HUES48 (cell line): Measurements from ENCODE around the gene SLC29A1.

ENCODE experiments used
- H3K27ac ChIP-seq: one replicate; pipeline ENCODE4 v1.7.0; 2013; ENCODE audit warnings: low read depth, low read length, inconsistent platforms
- H3K27me3 ChIP-seq: 2 replicates; pipeline ENCODE4 v1.6.1; 2013; ENCODE audit warnings: mild to moderate bottlenecking, low read length; ENCODE audit not compliant: control insufficient read depth, insufficient read depth
- H3K36me3 ChIP-seq: 2 replicates; pipeline ENCODE4 v1.6.1; 2013; ENCODE audit warnings: low read length; ENCODE audit not compliant: control insufficient read depth, insufficient read depth
- H3K4me1 ChIP-seq: 2 replicates; pipeline ENCODE4 v1.6.1; 2013; ENCODE audit warnings: mild to moderate bottlenecking, low read length; ENCODE audit not compliant: control insufficient read depth, insufficient read depth
- H3K4me3 ChIP-seq: 2 replicates; pipeline ENCODE4 v1.5.1; 2013; ENCODE audit warnings: mild to moderate bottlenecking, low read depth, low read length
- H3K9ac ChIP-seq: 2 replicates; pipeline ENCODE4 v1.6.1; 2013; ENCODE audit warnings: mild to moderate bottlenecking, low read depth, low read length, moderate library complexity
- H3K9me3 ChIP-seq: 2 replicates; pipeline ENCODE4 v1.6.1; 2013; ENCODE audit warnings: low read length; ENCODE audit not compliant: control insufficient read depth, insufficient read depth

Gene SLC29A1

GRCh38 chr6:44265722-44266233 lies 42.4 kb downstream of the SLC29A1 start:
- H3K9ac ChIP-seq = no peak overlapping the region
- H3K27ac ChIP-seq = no peak overlapping the region
- H3K27me3 ChIP-seq = peaks cover 22% of the 10 kb centered on the region
- peaks cover 26% of the 10 kb centered on the region for H3K4me1 ChIP-seq
- no peak overlapping the region; the same call in 1 of the 2 replicates for H3K4me3 ChIP-seq
- no peaks in the 10 kb centered on the region for H3K36me3 ChIP-seq
- H3K9me3 ChIP-seq = no peaks in the 10 kb centered on the region

GRCh38 chr6:44266347-44266746 lies 43.0 kb downstream of the SLC29A1 start:
- Histone ChIP-seq H3K27ac (no peak overlapping the region), H3K4me3 (no peak overlapping the region), H3K9ac (no peak overlapping the region), H3K36me3 (no peaks in the 10 kb centered on the region), H3K4me1 (peaks cover 29% of the 10 kb centered on the region), H3K9me3 (no peaks in the 10 kb centered on the region), H3K27me3 (peaks cover 22% of the 10 kb centered on the region)

- H3K27me3 ChIP-seq = peaks cover 22% of the 10 kb centered on the region
- no peaks in the 10 kb centered on the region for H3K36me3 ChIP-seq
- no peak overlapping the region for H3K27ac ChIP-seq
- H3K4me3 ChIP-seq = no peak overlapping the region
- H3K9me3 ChIP-seq = no peaks in the 10 kb centered on the region
- peaks cover 36% of the 10 kb centered on the region for H3K4me1 ChIP-seq
- no peak overlapping the region for H3K9ac ChIP-seq
These were observed 43.9 kb downstream of the SLC29A1 start for GRCh38 chr6:44267252-44267651.

- Histone ChIP-seq H3K4me3 (no peak overlapping the region), H3K9ac (no peak overlapping the region), H3K4me1 (peaks cover 35% of the 10 kb centered on the region), H3K9me3 (no peaks in the 10 kb centered on the region), H3K27ac (no peak overlapping the region), H3K27me3 (peaks cover 22% of the 10 kb centered on the region), H3K36me3 (no peaks in the 10 kb centered on the region)
These were observed 44.8 kb downstream of the SLC29A1 start for GRCh38 chr6:44268095-44268628.

- Histone ChIP-seq H3K27ac (no peak overlapping the region), H3K9ac (no peak overlapping the region), H3K4me1 (peaks cover 23% of the 10 kb centered on the region), H3K9me3 (no peaks in the 10 kb centered on the region), H3K36me3 (no peaks in the 10 kb centered on the region), H3K27me3 (peaks cover 27% of the 10 kb centered on the region), H3K4me3 (no peak overlapping the region)
These were observed 46.0 kb downstream of the SLC29A1 start for GRCh38 chr6:44269178-44269920.

- no peaks in the 10 kb centered on the region for H3K36me3 ChIP-seq
- H3K27me3 ChIP-seq = peaks cover 28% of the 10 kb centered on the region
- H3K9ac ChIP-seq = no peak within 1 kb of the TSS
- no peak within 1 kb of the TSS for H3K27ac ChIP-seq
- H3K4me3 ChIP-seq = peak within 1 kb of the TSS; percentile 52
- no peaks in the 10 kb centered on the region for H3K9me3 ChIP-seq
- peaks cover 20% of the 10 kb centered on the region for H3K4me1 ChIP-seq
These were observed 46.6 kb downstream of the SLC29A1 start, which contains the start of gene TMEM151B for GRCh38 chr6:44269921-44270525. TMEM151B (plus strand) TSS chr6:44270450; CDS start chr6:44270743, 293 bp downstream.

GRCh38 chr6:44270526-44271405 lies 47.4 kb downstream of the SLC29A1 start:
- Histone ChIP-seq H3K9me3 (no peaks in the 10 kb centered on the region), H3K4me1 (peaks cover 24% of the 10 kb centered on the region), H3K27me3 (peaks cover 36% of the 10 kb centered on the region), H3K4me3 (peak overlapping the region; percentile 52), H3K27ac (no peak overlapping the region), H3K9ac (no peak overlapping the region), H3K36me3 (no peaks in the 10 kb centered on the region)

GRCh38 chr6:44271406-44271723 lies 48.0 kb downstream of the SLC29A1 start:
- Histone ChIP-seq H3K27ac (no peak overlapping the region), H3K36me3 (no peaks in the 10 kb centered on the region), H3K4me1 (peaks cover 25% of the 10 kb centered on the region), H3K9me3 (no peaks in the 10 kb centered on the region), H3K27me3 (peaks cover 42% of the 10 kb centered on the region), H3K9ac (no peak overlapping the region), H3K4me3 (peak overlapping the region; percentile 52)

- H3K4me3 ChIP-seq = no peak overlapping the region
- peaks cover 47% of the 10 kb centered on the region for H3K27me3 ChIP-seq
- no peaks in the 10 kb centered on the region for H3K9me3 ChIP-seq
- peaks cover 25% of the 10 kb centered on the region for H3K4me1 ChIP-seq
- no peak overlapping the region for H3K9ac ChIP-seq
- H3K27ac ChIP-seq = no peak overlapping the region
- H3K36me3 ChIP-seq = no peaks in the 10 kb centered on the region
These were observed 48.5 kb downstream of the SLC29A1 start for GRCh38 chr6:44271914-44272313.

GRCh38 chr6:44272529-44272928 lies 49.1 kb downstream of the SLC29A1 start:
- Histone ChIP-seq H3K36me3 (no peaks in the 10 kb centered on the region), H3K4me3 (no peak overlapping the region), H3K9me3 (no peaks in the 10 kb centered on the region), H3K27me3 (peaks cover 53% of the 10 kb centered on the region), H3K9ac (no peak overlapping the region), H3K4me1 (peaks cover 25% of the 10 kb centered on the region), H3K27ac (no peak overlapping the region)
